ENCODE data around the gene PEMT. TPM values are rescaled to one million over a fixed set of nuclear protein-coding genes. Genes with fewer than 3 reads are reported as not detected.

The PEMT gene
- total and polyA plus RNA-seq, 3 experiments from 2014 or later = 31.9 to 42.1 (median 34.6) TPM

DNA sequence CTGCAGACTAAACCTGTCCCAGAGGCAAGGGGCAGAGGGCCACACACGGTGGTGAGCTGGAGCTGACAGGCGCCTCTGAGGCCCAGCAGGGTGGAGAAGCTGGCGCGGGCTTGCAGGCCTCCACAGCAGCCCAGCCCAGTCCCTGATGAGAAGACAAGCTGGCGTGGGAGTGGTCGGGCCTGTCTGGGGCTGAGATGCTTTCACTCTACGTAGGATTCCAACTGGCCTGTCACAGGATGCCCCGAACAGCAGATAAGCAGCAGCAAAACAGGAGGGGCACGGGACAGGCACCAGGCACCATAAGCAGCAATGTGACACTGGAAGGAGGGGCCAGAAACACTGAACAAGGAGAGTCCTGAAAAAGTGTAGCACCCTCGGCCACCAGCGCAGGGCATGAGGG lies 40.1 kb downstream of the PEMT start:
- H3K4me1 ChIP-seq (ENCODE audit: insufficient read depth, low read length) = no peaks in the 10 kb centered on the region
- H3K27me3 ChIP-seq (ENCODE audit: insufficient read depth, low read length, poor library complexity, severe bottlenecking) = no peaks in the 10 kb centered on the region
- H3K9me3 ChIP-seq (ENCODE audit: low read length) = no peaks in the 10 kb centered on the region
- H3K4me3 Mint-ChIP-seq = no peak overlapping the region
- no peak overlapping the region for H3K27ac Mint-ChIP-seq
- no peak overlapping the region for H3K4me3 ChIP-seq (ENCODE audit: low read length)
- no peak overlapping the region for H3K27ac ChIP-seq (ENCODE audit: low read depth, low read length)
- ChIA-PET CTCF (no interaction called here), POLR2A (no interaction called here)
- DNase-seq = no peak
- no peaks in the 10 kb centered on the region for H3K4me1 Mint-ChIP-seq
- no peaks in the 10 kb centered on the region for H3K36me3 ChIP-seq (ENCODE audit: insufficient read depth, low read length)
- H3K9me3 Mint-ChIP-seq = no peaks in the 10 kb centered on the region
- H3K36me3 Mint-ChIP-seq = no peaks in the 10 kb centered on the region
- peaks cover 0 to 3% of the 10 kb centered on the region in 2 donors for H3K27me3 Mint-ChIP-seq

- ChIA-PET CTCF (no interaction called here), POLR2A (no interaction called here)
- DNase-seq = no peak
- Mint-ChIP-seq H3K36me3 (no peaks in the 10 kb centered on the region), H3K27me3 (peaks cover 0 to 3% of the 10 kb centered on the region in 2 donors), H3K27ac (no peak overlapping the region), H3K9me3 (no peaks in the 10 kb centered on the region), H3K4me3 (no peak overlapping the region), H3K4me1 (no peaks in the 10 kb centered on the region)
- Histone ChIP-seq H3K4me3 (ENCODE audit: low read length) (no peak overlapping the region), H3K9me3 (ENCODE audit: low read length) (no peaks in the 10 kb centered on the region), H3K27me3 (ENCODE audit: insufficient read depth, low read length, poor library complexity, severe bottlenecking) (no peaks in the 10 kb centered on the region), H3K4me1 (ENCODE audit: insufficient read depth, low read length) (no peaks in the 10 kb centered on the region), H3K27ac (ENCODE audit: low read depth, low read length) (no peak overlapping the region), H3K36me3 (ENCODE audit: insufficient read depth, low read length) (no peaks in the 10 kb centered on the region)
These were observed 41.7 kb downstream of the PEMT start for GRCh38 chr17:17549732-17550366.

DNA sequence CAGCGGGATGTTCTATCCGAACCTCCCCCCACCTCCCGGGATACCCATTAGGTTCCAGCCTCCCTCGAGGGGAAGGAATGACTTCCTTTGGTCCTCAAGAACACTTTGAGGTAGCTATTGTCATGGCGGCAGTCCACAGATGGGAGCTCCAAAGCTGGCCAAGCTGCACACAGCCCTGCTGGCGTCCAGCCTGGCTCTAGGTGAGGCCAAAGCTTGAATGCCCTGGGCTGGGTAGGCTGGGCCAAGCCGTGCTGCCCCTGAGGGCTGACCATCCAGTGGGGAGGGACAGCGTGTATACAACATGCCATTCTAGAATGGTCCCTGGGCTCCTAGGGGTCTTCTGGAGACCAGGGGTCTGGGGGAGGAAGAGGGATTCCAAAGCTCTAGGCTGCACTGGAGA lies 43.5 kb downstream of the PEMT start:
- no peaks in the 10 kb centered on the region for H3K9me3 ChIP-seq (ENCODE audit: low read length)
- ChIA-PET POLR2A (no interaction called here), CTCF (no interaction called here)
- Mint-ChIP-seq H3K4me3 (no peak overlapping the region), H3K27ac (no peak overlapping the region), H3K4me1 (no peaks in the 10 kb centered on the region), H3K27me3 (no peaks in the 10 kb centered on the region), H3K36me3 (no peaks in the 10 kb centered on the region), H3K9me3 (no peaks in the 10 kb centered on the region)
- H3K36me3 ChIP-seq (ENCODE audit: insufficient read depth, low read length) = no peaks in the 10 kb centered on the region
- no peak overlapping the region for H3K27ac ChIP-seq (ENCODE audit: low read depth, low read length)
- H3K27me3 ChIP-seq (ENCODE audit: insufficient read depth, low read length, poor library complexity, severe bottlenecking) = no peaks in the 10 kb centered on the region
- no peak overlapping the region for H3K4me3 ChIP-seq (ENCODE audit: low read length)
- no peaks in the 10 kb centered on the region for H3K4me1 ChIP-seq (ENCODE audit: insufficient read depth, low read length)
- no peak for DNase-seq

DNA sequence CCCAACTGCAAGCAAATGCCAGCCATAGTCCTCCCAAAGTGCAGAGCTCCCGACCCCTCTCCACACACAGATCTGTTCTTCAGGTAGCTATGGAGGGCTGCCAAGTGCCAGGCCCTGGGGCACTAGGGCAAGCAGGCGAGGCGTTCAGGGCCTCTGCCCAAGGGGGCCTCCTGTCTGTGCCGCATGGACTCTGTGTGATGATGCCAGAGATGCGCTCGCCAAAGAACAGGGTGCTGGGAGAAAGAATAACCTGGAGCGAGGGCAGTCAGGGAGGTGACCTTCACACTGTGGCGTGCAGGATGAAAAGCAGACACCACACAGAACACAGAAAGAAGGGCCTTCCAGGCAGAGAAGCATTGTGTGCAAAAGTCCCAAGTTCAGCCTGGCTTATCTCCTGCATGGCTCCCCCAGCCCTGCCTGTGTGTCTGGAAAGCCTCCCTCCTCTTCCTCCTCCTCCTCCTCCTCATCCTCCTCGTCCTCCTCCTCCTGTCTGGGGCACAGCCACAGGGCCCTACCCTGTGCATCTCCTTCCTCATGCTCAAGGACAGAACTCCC lies 44.2 kb downstream of the PEMT start:
- POLR2A ChIA-PET = no interaction called here

DNA sequence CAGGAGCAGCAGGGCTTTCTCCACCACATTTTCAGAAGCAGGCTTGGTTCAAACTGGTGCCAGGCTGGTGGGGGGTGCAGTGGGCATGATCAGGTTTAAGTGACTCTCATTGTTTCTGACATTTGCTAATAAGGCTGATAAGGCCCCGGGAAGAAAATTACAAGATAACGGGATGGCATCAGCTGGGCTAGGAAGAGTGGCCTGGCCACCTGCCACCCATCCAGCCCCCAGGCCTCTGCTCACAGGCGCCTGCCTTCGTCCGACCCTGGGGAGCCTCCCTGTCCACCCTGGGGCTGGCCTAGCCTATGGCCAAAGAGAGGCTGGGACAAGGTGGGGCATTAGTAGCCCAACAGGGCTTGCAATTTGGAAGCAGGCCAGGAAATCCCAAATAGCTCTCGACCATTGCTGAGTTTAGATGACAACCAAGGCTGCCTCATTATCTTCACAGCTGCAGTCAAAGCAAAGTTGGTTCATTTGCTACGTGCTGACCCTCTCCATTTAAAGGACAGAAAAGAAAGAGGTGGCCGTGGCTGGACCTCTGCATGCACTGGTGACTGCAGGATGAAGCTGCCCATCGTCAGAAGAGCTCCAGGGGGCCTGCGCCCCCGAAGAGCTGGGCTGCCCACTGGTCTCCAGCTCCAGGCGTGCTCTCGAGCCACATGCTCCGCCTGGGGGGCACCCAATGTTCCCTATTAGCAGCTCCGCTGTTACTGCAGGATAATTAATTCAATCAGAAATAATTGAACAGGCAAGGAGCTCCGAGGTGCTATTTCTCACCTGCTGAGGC lies 44.9 kb downstream of the PEMT start:
- Mint-ChIP-seq H3K4me3 (no peak overlapping the region), H3K4me1 (no peaks in the 10 kb centered on the region), H3K27me3 (no peaks in the 10 kb centered on the region), H3K36me3 (no peaks in the 10 kb centered on the region), H3K9me3 (no peaks in the 10 kb centered on the region), H3K27ac (no peak overlapping the region)
- H3K27me3 ChIP-seq (ENCODE audit: insufficient read depth, low read length, poor library complexity, severe bottlenecking) = no peaks in the 10 kb centered on the region
- no peaks in the 10 kb centered on the region for H3K36me3 ChIP-seq (ENCODE audit: insufficient read depth, low read length)
- H3K27ac ChIP-seq (ENCODE audit: low read depth, low read length) = no peak overlapping the region
- ChIA-PET POLR2A (no interaction called here), CTCF (interaction anchor here (1.4 kb wide), 1 partner anchor 8 kb away, joined by 5 read pairs; no protein-coding TSS in a partner anchor)
- no peak for DNase-seq
- H3K4me1 ChIP-seq (ENCODE audit: insufficient read depth, low read length) = no peaks in the 10 kb centered on the region
- H3K9me3 ChIP-seq (ENCODE audit: low read length) = no peaks in the 10 kb centered on the region
- H3K4me3 ChIP-seq (ENCODE audit: low read length) = no peak overlapping the region

More for the DNA sequence above, 44.2 kb downstream of the PEMT start:
- Mint-ChIP-seq H3K4me1 (no peaks in the 10 kb centered on the region), H3K27ac (no peak overlapping the region), H3K36me3 (no peaks in the 10 kb centered on the region), H3K4me3 (no peak overlapping the region), H3K9me3 (no peaks in the 10 kb centered on the region), H3K27me3 (no peaks in the 10 kb centered on the region)
- H3K9me3 ChIP-seq (ENCODE audit: low read length) = no peaks in the 10 kb centered on the region
- no peaks in the 10 kb centered on the region for H3K4me1 ChIP-seq (ENCODE audit: insufficient read depth, low read length)
- H3K36me3 ChIP-seq (ENCODE audit: insufficient read depth, low read length) = no peaks in the 10 kb centered on the region
- CTCF ChIA-PET = interaction anchor here (1.4 kb wide), 1 partner anchor 9 kb away, joined by 5 read pairs; no protein-coding TSS in a partner anchor
- no peak for DNase-seq
- no peaks in the 10 kb centered on the region for H3K27me3 ChIP-seq (ENCODE audit: insufficient read depth, low read length, poor library complexity, severe bottlenecking)
- no peak overlapping the region for H3K4me3 ChIP-seq (ENCODE audit: low read length)
- H3K27ac ChIP-seq (ENCODE audit: low read depth, low read length) = no peak overlapping the region

- peak overlapping the region in 1 of 7 donors; percentile 54 for H3K4me3 Mint-ChIP-seq
- Histone ChIP-seq H3K9me3 (ENCODE audit: low read length) (no peaks in the 10 kb centered on the region), H3K4me1 (ENCODE audit: insufficient read depth, low read length) (no peaks in the 10 kb centered on the region), H3K27me3 (ENCODE audit: insufficient read depth, low read length, poor library complexity, severe bottlenecking) (no peaks in the 10 kb centered on the region), H3K36me3 (ENCODE audit: insufficient read depth, low read length) (no peaks in the 10 kb centered on the region), H3K27ac (ENCODE audit: low read depth, low read length) (no peak overlapping the region), H3K4me3 (ENCODE audit: low read length) (no peak overlapping the region)
- no peaks in the 10 kb centered on the region for H3K9me3 Mint-ChIP-seq
- H3K27ac Mint-ChIP-seq = no peak overlapping the region
- POLR2A ChIA-PET = no interaction called here
- no peaks in the 10 kb centered on the region for H3K27me3 Mint-ChIP-seq
- DNase-seq = no peak
- no peaks in the 10 kb centered on the region for H3K36me3 Mint-ChIP-seq
- CTCF ChIA-PET = interaction anchor here (1.4 kb wide), 1 partner anchor 7 kb away, joined by 5 read pairs; no protein-coding TSS in a partner anchor
- H3K4me1 Mint-ChIP-seq = peaks cover 0 to under 1% (median 0%) of the 10 kb centered on the region in 3 donors
These were observed 45.5 kb downstream of the PEMT start for GRCh38 chr17:17545984-17546383.

DNA sequence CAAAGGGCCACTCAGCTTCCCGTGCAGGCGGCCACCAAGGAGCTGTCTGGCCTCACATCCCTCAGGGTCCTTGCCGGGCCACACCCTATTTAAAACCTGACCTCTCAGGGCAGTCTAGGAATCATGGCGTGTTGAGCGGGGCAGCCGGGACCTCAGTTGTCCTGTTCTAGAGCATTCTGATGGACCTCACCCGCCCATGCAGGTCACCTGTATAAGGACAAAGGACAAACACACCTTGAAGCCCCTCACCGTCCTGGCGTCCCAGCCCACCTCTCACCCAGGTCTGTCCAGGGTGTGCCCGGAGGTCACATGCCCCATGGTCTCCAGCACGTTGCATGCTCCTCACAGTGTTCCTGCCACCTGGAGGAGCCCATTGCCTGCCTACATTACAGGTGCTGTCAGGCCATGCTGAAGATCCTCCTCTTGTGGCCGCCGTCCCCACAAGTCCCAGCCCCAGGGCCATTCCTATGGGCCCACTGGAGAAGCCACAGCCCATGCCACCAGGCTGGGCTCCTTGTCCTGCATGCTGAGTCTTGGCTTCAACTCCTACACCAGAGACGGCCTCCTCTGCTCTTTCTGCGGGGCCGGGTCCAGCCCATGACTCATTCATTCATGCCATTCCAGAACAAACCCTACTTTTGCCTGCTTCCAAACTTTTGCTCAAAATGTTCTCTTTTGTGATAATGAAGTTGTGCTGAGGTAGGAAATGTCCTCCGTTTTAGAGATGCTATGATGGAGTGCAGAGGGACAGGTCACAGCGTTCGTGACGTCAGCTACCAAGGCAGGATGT lies 46.3 kb downstream of the PEMT start:
- Histone ChIP-seq H3K27ac (ENCODE audit: low read depth, low read length) (no peak overlapping the region), H3K9me3 (ENCODE audit: low read length) (no peaks in the 10 kb centered on the region), H3K27me3 (ENCODE audit: insufficient read depth, low read length, poor library complexity, severe bottlenecking) (no peaks in the 10 kb centered on the region), H3K4me1 (ENCODE audit: insufficient read depth, low read length) (no peaks in the 10 kb centered on the region), H3K4me3 (ENCODE audit: low read length) (no peak overlapping the region), H3K36me3 (ENCODE audit: insufficient read depth, low read length) (no peaks in the 10 kb centered on the region)
- Mint-ChIP-seq H3K27ac (no peak overlapping the region), H3K9me3 (no peaks in the 10 kb centered on the region), H3K27me3 (no peaks in the 10 kb centered on the region), H3K4me1 (peaks cover 0 to 2% (median 0%) of the 10 kb centered on the region in 3 donors), H3K4me3 (no peak overlapping the region), H3K36me3 (no peaks in the 10 kb centered on the region)
- DNase-seq = no peak
- CTCF ChIA-PET = no interaction called here
- POLR2A ChIA-PET = no interaction called here
